ENCODE results near the gene HVCN1. TPM values are rescaled to one million over a fixed set of nuclear protein-coding genes. Genes with fewer than 3 reads are reported as not detected.

Gene HVCN1
- polyA plus RNA-seq, 2 of the 4 experiments (the other 2 are of a cell fraction), result 0.34 to 1.1 TPM

DNA sequence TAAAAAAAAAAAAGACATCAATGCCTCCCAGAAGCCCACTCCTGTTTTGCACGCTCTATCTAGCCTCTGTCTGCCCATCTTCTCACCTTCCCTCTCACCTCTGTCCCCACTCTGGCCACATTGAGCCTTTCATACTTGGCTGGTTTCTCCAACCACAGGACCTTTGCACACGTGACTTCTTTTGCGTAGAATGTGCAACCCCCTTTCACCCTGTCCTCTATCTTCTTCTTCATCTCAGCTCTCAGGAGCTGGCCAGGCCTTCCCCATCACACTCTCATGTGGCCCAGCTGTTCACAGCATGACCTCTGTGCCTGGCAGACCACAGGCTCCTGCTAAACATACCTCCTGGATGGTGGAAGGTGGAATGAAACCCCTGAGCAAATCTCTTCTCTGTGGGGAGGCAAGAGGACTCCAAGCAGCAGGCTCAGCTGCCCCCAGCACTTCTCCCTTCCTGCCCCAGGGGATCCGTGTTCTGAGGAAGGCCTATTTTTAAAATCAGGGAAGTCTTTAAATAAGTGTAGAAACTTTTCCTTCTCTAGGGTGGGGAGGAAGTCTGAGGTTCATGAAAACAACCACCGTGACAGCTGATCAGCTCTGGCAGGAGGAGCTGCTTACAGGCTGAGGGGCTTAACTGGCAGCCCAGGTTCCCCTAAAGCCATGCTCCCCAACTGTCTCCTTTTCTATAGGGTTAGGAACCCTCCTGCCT, 11.6 kb downstream of the HVCN1 start:
- DNase-seq (ENCODE audit: low read depth in 1 of 2, low spot score in 1 of 2) (no peak), ATAC-seq (peak in 1 of 2 experiments; percentile 25; a peak in 3 of 6 replicates), FAIRE-seq (no peak)
- TF ChIP-seq HES2 (IDR thresholded peaks at IDR 0.05) (no peak), CHD2 (IDR thresholded peaks at IDR 0.05; ENCODE audit: low read length, partially characterized antibody) (no peak), MYC (IDR thresholded peaks at IDR 0.05; ENCODE audit: borderline replicate concordance, low read length) (no peak), MAFK (IDR thresholded peaks at IDR 0.05; ENCODE audit: partially characterized antibody) (no peak), NPAS2 (CRISPR knock-in tag; IDR thresholded peaks at IDR 0.05; ENCODE audit: borderline replicate concordance) (no peak), FOSL2 (IDR thresholded peaks at IDR 0.05) (no peak), FOSL2 (CRISPR knock-in tag; IDR thresholded peaks at IDR 0.05) (no peak), RAD21 (conservative IDR thresholded peaks at IDR 0.05 in 1 of 2, IDR thresholded peaks at IDR 0.05 in 1 of 2) (no peak), FOXS1 (CRISPR knock-in tag; IDR thresholded peaks at IDR 0.05) (no peak), HEYL (CRISPR knock-in tag; IDR thresholded peaks at IDR 0.05) (no peak), E2F6 (IDR thresholded peaks at IDR 0.05; ENCODE audit: borderline replicate concordance, low read depth) (no peak), HOXA7 (CRISPR knock-in tag; IDR thresholded peaks at IDR 0.05) (no peak)
- WGBS (ENCODE audit: missing lambda C conversion rate), result 66% methylated on average over 5 of the region's 5 CpGs
- Histone ChIP-seq H3K4me3 (no peak overlapping the region), H3K4me2 (no peak overlapping the region), H3K4me1 (no peaks in the 10 kb centered on the region), H3K9me3 (peaks cover 8% of the 10 kb centered on the region; the same call in 1 of the 3 replicates), H3K27ac (no peak overlapping the region)
- CTCF ChIA-PET, result interaction anchor here (0.6 to 1.4 kb wide), 2 partner anchors 18 to 76 kb away, joined by 3 to 5 read pairs; no protein-coding TSS in a partner anchor
- POLR2A ChIA-PET, result no interaction called here

- no peak for ATAC-seq
- 81% methylated on average over 4 of the region's 4 CpGs for WGBS (ENCODE audit: missing lambda C conversion rate)
- POLR2A ChIA-PET, result no interaction called here
Observed at GRCh38 chr12:110676171-110676570, 12.7 kb downstream of the HVCN1 start.

More at GRCh38 chr12:110676171-110676570, 12.7 kb downstream of the HVCN1 start:
- Histone ChIP-seq H3K27ac (no peak overlapping the region), H3K4me1 (no peaks in the 10 kb centered on the region), H3K4me2 (no peak overlapping the region), H3K4me3 (no peak overlapping the region), H3K9me3 (peaks cover 8% of the 10 kb centered on the region; the same call in 1 of the 3 replicates)
- CTCF ChIA-PET, result interaction anchor here (0.9 to 1.2 kb wide), 3 partner anchors 11 to 179 kb away, joined by 3 read pairs; no protein-coding TSS in a partner anchor
- FAIRE-seq (no peak), DNase-seq (ENCODE audit: low read depth in 1 of 2, low spot score in 1 of 2) (no peak)
- TF ChIP-seq USF2 (IDR thresholded peaks at IDR 0.05) (no peak), MAX (IDR thresholded peaks at IDR 0.05) (no peak), ZFP36 (IDR thresholded peaks at IDR 0.05; ENCODE audit: borderline replicate concordance, partially characterized antibody) (no peak), ZNF302 (CRISPR knock-in tag; IDR thresholded peaks at IDR 0.05) (no peak), RNF2 (IDR thresholded peaks at IDR 0.05; ENCODE audit: borderline replicate concordance, low read depth) (no peak), CHD4 (IDR thresholded peaks at IDR 0.05; ENCODE audit: borderline replicate concordance) (no peak), HDAC2 (IDR thresholded peaks at IDR 0.05) (no peak), FOXS1 (CRISPR knock-in tag; IDR thresholded peaks at IDR 0.05) (no peak), ZSCAN20 (CRISPR knock-in tag; IDR thresholded peaks at IDR 0.05) (no peak), KDM1A (IDR thresholded peaks at IDR 0.05; ENCODE audit: low read depth) (no peak), NPAS2 (CRISPR knock-in tag; IDR thresholded peaks at IDR 0.05; ENCODE audit: borderline replicate concordance) (no peak), NFE2L2 (conservative IDR thresholded peaks at IDR 0.05; ENCODE audit: low read length) (no peak), RAD21 (conservative IDR thresholded peaks at IDR 0.05 in 1 of 2, IDR thresholded peaks at IDR 0.05 in 1 of 2) (no peak), HOXB13 (CRISPR knock-in tag; IDR thresholded peaks at IDR 0.05; ENCODE audit: low read depth) (no peak), GATA3 (IDR thresholded peaks at IDR 0.05; ENCODE audit: borderline replicate concordance) (no peak), HOXB5 (CRISPR knock-in tag; IDR thresholded peaks at IDR 0.05) (no peak)
